Iris pigment epithelial cell (primary cell): ENCODE data around the gene DCP1B.

Source experiments
- DNase-seq: peaks from one replicate; pipeline ENCODE4 v3.0.0-alpha.2; 2011; ENCODE audit warnings: low read depth

Gene DCP1B

DNA sequence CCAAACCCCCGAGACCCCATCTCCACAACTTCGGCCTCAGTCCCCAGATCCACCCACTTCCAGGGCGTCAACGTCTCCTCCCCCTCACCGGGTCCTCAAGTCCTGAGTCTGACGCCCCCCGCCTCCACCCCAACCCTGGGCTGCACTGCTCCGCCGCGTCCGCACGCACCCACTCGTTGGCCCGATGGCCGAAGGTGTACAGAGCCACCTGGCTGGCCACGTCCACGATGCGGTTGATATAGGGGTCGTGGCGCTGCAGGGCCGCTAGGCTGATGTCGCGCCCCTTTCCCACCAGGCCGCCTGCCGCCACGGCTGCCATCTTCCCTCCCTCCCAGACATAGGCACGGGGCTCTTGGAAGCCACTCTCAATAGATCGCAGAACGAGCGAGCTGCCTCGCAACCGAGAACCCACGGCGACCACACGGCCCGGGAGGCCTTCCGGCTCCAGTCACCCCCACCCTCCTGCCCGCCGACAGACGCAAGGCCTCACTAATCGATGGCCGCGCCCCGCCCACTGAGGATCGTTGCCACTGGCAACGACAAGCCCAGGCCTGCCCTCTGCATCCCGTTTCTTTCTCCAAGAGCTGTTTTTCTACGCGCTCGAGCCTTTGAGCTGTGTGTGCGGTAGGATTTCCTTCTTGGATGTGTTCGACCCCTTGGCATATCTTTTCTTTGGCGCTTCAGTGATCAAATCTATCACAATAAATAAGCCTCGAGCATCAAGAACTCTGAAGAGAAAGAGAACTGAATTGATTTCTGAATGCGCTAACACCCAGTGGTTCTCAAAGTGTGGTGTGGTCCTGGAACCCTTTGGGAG is at the start of gene DCP1B:
DCP1B (minus strand) TSS at position 345 of the 817 bp plus-strand sequence; CDS start at position 319, 26 bp downstream.
- peak; percentile 99 for DNase-seq

GRCh38 chr12:2053691-2054090 is 49.4 kb upstream of the DCP1B start:
- no peak for DNase-seq

DNA sequence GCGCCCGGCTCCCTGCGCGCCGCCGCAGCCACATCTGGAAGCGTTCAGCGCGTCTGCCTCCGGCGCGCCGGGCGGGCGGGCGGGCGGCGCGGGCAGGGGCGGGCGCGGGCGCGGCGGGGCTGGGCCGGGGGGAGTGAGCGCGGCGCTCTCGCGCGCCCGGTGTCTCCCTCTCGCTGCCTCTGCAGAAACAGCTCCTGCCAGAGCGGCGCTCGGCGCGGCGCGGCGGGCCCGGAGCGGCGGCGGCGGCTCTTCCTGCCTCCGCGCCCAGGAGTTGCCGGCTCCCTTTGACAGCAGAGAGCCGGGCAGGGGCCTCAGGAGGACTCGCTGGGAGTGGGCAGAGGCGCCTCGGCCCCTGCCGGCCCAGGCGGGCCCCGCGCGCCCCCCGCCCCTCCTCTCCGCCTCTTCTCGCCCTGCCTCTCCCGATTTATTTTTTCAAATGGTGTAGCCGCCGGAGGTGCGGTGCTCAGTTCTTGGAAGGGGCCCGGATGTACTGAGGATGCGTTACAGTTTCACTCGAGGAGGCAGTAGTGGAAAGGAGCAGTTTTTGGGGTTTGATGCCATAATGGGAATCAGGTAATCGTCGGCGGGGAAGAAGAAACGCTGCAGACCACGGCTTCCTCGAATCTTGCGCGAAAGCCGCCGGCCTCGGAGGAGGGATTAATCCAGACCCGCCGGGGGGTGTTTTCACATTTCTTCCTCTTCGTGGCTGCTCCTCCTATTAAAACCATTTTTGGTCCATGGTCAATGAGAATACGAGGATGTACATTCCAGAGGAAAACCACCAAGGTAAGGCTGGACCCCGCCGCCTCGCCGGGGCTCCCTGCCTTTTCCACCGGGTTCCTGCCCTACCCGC is 48.8 kb upstream of the DCP1B start, which contains the start of gene CACNA1C:
CACNA1C (plus strand) TSS at position 162 of the 853 bp plus-strand sequence; CDS start at position 738, 576 bp downstream.
- DNase-seq = peak; percentile 66

DNA sequence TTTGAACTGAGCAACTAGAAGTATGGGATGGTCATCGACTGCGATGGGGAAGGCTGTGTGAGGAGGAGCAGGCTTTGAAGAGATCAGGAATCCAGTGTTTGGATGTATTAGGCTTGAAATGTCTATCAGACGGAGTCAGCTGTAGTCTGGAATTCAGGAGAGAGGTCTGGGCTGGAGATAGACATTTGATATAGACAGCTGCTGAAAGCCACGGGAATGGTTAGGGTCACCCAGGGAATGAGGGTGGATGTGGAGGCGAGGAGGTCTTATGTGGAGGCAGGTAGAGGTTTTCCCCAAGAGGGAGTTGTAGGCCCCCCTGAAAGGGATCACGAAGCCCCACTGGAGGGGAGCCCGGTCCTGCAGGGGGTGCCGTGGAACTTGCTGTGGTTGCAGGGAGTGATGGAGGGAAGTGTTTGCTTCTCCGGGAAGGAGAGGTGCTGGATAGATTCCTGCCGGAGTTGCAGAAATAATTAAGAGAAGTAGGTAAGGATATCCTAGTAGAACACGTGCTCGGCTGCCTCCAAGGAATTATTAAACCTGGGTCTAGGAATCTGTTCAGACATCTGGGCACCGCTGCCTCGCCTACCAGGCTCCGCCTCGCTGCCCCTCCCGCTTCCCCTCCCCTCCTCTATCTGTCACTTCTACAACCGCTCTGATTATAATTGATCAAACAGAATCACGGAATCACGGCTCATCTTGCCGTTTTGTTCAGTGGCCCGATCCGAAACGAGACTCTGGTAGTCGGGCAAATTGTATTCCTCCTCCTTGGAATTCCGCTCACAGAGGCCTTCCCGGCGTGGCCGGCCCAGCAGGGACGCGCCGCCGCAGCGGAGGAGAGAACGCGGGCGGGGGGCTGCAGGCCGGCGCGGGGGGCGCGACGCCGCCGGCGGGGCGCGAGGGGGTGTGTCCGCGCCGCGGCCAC is 47.7 kb upstream of the DCP1B start:
- no peak for DNase-seq

GRCh38 chr12:2049604-2050540 is 45.6 kb upstream of the DCP1B start:
- DNase-seq = peak; percentile 81

- DNase-seq = no peak
These were observed 43.5 kb upstream of the DCP1B start for GRCh38 chr12:2047752-2048151.

GRCh38 chr12:2046957-2047356 is 42.7 kb upstream of the DCP1B start:
- DNase-seq = no peak

DNA sequence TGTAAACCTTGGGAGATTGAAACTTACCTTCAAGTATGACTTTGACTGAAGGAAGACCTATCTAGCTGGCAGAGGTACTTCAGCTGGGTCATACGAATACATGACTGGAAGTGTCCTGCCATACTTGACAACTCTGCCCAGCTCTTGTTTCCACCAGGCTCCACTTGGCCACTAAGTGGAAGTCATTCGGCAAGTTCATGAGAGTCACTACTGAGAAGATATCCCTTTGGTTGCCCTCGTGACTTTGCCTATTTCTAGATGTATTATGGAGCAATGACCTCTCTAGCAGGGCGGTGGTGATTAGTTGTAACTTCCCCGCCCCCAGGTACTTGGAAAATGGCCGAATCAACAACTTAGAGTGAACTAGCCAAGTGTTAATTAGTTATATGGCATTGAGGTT is 39.9 kb upstream of the DCP1B start:
- DNase-seq = no peak

DNA sequence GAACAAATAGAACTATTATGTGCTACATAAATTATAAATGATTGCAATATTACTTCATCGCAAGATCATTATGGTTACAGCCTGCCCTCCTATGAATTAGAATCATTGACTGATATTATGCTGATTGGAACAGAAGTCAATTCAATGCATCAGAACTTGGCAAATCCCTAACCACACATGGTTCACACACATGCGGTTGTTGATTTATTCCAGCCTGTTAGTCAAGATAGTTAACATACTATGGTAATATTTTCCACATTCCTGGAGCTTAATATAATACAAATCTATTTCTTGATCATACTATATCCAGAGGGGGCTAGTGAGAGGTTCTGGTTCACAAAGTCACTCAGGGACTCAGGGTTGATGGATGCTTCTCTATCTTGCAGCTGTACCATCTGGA is 38.8 kb upstream of the DCP1B start:
- no peak for DNase-seq

GRCh38 chr12:2039034-2039433 is 34.8 kb upstream of the DCP1B start:
- no peak for DNase-seq

DNA sequence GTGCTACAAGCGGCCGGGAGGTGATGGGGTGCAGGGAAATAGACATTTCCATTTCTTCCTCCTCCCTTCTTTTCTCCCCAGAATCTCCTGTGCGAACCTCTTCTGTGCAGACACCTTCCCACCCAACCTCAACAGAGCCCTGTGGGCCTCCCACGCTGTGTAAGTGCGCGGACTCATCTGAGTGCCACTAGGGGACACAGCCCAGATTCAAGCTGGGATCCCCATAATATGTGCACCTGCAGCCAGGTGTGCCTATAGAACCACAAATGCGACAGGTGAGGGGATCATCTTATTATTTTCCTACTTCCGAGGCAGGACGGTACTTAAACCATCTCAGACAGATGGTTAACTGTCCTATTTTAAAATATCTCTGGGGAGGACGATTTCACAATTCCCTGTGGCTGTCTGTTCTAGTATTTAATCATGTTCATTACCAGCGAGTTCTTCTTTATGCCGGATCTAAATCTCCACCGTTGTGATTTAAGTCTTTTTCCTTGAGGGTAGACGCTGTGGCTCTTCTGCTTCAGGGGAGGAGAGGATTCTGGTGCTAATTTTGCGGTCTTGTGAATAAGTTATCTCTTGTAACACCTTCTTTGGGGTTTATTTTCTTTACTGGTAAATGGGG is 31.3 kb upstream of the DCP1B start:
- DNase-seq = no peak

- DNase-seq = peak; percentile 72
These were observed 30.6 kb upstream of the DCP1B start for GRCh38 chr12:2034633-2035430.

DNA sequence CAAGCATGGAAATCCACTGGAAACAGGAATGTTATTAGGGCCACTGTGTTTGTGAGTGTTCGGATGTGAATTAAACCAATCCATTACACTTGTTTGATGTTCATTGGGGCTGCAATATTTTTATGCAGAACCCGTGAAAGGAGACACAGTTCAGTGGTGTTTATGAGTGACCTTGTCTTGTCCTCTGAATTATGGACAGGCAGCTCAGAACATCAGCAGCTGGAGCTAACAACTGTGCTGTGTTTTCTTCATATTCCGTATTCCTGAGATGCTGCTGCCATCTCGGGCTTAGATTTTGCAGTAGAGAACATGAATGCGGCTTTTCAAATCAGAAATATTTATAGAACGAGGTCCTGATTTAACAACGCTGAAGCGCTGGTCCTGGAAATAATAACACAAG is 28.2 kb upstream of the DCP1B start:
- DNase-seq = no peak

DNA sequence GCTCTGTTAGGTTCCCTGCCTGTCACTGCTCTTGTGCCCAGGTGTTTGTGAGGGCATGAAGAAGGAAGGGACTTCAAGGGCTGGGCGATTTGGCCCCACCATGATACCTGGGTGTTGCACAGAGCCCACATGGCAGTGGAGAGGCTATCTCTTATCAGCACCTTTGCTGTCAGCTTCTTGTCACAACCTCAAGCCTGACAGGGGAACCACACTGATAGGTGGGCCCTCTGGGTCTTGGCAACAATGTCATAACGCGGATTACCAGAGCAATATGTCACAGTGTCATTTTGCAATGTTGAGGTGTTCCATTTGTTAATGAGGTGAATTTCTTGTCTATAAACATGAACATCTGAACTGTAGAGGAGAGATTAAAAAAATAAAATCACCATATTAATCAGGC is 25.6 kb upstream of the DCP1B start:
- no peak for DNase-seq

GRCh38 chr12:2027351-2027750 is 23.1 kb upstream of the DCP1B start:
- peak; percentile 55 for DNase-seq

- DNase-seq = no peak
These were observed 19.1 kb upstream of the DCP1B start for GRCh38 chr12:2023365-2023764.

DNA sequence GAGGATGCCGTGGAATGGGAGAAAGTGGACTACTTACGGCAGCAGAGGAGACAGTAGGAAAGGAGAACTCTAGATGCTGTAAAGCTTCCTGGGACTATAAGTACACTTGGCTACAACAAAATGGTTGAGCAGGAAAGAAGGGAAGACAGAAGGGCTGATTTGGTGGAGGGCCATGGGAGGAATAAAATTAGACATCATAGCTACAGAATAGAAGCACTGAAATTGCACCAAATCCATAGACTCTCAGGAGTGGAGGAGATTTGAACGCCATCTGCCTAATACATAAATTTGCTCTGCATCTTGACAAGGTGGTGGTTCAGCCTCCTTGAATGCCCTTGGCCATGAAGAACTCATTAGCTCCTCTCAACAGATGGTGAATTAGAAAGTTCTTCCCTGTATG is 16.3 kb upstream of the DCP1B start:
- DNase-seq = no peak

DNA sequence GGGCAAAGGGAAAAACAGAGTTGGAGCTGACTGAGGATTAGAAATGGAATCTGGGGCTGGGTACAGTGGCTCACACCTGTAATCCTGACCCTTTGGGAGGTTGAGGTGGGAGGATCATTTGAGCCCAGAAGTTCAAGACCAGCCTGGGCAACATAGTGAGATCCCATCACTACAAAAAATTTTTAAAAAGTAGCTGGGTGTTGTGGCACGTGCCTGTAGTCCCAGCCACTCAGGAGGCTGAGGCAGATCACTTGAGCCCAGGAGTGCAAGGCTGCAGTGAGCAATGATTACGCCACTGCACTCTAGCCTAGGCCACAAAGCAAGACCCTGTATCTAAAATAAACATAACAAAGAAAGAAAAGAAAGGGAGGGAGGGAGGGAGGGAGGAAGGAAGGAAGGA is 14.9 kb upstream of the DCP1B start:
- DNase-seq = no peak

DNA sequence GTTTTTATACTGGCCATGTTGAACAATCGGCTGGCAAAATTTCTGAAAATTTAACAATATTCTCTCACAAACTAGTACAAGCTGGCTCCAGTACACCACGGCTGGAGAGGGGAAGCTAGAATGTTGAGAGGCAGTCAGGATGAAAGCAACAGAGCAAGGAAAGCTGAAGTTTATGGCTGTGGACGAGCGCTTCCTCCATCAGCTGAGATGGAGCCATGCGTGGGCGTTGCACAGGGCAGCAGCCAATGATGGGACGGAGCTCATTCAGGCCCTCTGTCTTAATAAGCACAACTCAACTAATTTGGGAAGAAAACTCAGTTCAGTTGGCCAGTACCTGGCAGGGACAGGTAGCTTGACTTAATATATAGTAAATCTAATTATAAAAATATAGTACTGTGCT is 14.1 kb upstream of the DCP1B start:
- no peak for DNase-seq
